GM18867 (cell line): ENCODE results near the gene PAH.
"Not testable (repeated sequence)": the region's sequence is repeated elsewhere in the genome, so short reads cannot be mapped to it uniquely, and the experiment has no call there.

Experiments
- ATAC-seq: cut with Tn5 transposase; IDR thresholded peaks from one replicate; pipeline ENCODE4 v1.9.1; 2021; ENCODE audit warnings: mild to moderate bottlenecking, moderate library complexity; ENCODE audit not compliant: unreplicated experiment

PAH gene

DNA sequence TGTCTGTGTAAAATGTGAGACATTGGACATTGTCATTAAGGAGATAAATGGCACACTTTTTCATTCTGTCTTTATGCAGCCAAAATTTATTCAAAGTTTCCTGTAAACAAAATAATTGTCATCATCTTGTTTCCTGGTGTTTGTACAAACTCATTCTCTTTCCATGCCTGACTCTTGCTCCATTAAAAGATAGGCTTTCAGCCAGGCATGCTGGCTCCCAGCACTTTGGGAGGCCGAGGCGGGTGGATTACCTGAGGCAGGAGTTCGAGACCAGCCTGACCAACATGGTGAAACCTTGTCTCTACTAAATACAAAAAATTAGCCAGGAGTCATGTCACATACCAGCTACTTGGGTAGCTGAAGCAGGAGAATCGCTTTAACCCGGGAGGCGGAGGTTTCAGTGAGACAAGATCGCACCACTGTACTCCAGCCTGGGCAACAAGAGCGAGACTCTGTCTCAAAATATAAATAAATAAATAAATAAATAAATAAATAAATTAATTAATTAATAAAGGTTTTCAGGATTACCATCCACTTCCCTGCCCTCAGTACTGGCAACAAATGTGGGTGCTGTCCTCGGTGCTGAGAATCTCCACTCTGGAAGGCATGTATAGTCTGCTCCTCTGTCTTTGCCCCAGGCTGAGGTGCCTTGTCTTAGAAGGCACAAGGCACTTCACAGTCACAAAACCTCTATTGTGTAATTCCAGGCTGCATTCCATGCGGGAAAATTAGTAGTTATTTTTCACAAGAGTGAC, 83.2 kb downstream of the PAH start:
- ATAC-seq: no peak

GRCh38 chr12:102832826-102833225, 84.2 kb downstream of the PAH start:
- ATAC-seq: not testable (repeated sequence)

DNA sequence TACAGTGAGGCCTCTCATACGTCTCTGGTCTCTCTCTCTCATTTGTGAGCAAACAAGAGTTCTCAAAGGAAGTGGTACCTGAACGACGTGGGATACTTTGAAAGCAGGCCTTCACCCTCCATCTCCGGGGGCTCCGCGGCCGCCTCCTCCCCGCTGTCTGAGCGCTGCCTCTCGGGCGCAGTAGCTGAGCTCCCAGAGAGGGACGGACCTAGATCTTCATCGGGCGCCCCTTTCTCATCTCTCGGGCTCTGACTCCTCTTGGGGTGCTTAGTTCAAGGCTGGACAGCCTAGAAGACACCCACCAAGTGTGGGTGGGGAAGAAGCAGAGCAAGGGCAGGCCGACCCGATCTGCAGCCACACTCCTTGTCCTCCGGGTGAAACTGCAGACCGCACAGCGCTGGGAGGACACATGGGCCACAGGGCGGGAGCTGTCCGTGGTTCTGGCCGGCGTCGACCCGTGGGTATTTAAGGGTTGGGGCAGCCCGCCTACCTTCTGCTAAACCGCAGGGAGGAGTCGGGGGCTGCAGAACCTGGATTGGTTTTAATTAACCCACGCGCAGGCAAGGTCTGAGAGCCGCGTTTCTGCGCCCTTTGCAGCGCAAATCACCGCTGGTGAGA, 92.7 kb downstream of the PAH start:
- no peak for ATAC-seq

DNA sequence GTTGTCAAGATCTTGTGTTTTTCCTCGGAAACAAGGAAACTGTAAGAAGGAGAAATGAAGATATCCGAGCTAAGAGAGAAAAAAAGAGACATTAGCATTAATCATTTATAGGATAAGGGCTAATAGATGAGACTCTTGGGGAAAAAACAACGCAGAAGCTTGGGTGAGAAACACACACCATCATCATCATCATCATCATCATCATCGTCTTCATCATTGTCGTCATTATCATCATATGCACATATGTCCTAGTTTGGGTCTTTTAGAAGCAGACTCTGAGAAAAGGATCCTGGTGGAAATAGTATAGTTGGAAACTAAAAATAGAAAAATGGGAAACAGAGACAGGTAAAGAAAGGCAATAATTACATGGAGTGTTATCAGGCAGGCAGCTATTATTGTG, 95.9 kb downstream of the PAH start:
- no peak for ATAC-seq

GRCh38 chr12:102816816-102817434, 100.1 kb downstream of the PAH start:
- peak; percentile 77 for ATAC-seq

- no peak for ATAC-seq
These were observed 102.2 kb downstream of the PAH start for GRCh38 chr12:102814691-102815367.

DNA sequence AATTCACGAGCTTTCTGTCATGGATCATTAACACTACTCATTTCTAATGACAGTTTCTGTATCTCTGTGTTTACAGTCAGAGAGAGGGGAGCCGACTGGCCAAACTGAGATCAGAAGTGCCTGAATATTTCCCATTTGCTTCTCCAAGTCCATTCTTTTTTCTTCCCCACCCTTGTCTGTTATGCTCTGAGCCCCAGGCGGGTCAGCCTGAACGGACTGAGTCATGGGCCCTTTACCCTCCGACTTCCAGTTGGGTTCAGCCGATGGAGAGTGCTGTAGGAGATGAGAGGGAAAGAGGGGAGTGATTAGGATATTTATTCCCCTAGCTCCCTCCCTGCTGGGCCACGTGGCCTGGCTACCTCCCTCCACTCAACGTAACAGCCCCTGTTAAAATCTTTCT, 104.7 kb downstream of the PAH start:
- no peak for ATAC-seq

GRCh38 chr12:102811110-102811737, 105.8 kb downstream of the PAH start:
- no peak for ATAC-seq

- no peak for ATAC-seq
These were observed 108.6 kb downstream of the PAH start for GRCh38 chr12:102808412-102808811.

DNA sequence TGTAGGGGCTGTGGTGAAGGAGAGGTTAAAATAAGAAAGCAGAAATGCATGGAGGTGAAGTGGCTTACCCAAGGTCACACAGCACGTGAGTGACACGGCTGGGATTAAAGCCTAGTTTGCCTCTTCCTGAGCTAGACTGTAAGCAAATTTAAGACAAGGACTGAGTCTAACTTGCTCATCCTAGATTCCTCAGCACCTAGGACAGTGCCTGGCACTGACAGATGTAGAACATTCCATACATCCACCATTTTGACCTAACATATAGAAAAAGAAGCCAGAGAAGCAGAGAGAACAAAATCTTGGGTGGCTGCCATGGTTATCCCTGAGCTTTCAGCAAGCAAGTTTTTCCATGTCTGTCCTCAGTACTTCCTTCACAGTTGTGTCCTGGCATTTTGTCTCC, 110.5 kb downstream of the PAH start:
- no peak for ATAC-seq

GRCh38 chr12:102806110-102806509, 110.9 kb downstream of the PAH start:
- ATAC-seq: no peak

DNA sequence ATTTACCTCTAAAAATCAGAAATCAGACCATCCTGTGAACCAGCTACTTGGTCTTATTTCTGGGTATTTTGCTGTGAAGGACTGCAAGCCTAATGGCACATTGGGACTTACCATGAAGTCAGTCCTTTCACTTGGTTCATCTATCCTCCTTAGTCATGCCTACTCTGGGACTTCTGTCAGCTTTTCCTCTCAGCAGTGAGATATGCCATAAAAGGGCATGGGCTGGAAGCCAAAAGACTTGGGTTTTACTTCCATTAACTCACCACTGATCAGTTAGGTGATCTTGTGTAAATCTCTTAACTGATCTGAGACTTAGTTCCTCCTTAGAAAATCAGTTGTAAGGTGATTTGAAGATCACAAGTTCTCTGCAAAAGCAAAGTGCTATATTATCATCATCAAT, 116.5 kb downstream of the PAH start:
- ATAC-seq: no peak

- no peak for ATAC-seq
These were observed 117.8 kb downstream of the PAH start for GRCh38 chr12:102799229-102799628.

- ATAC-seq: no peak
These were observed 119.5 kb downstream of the PAH start for GRCh38 chr12:102797528-102797927.

GRCh38 chr12:102793921-102794320, 123.1 kb downstream of the PAH start:
- no peak for ATAC-seq
